CD4-positive, alpha-beta T cell treated with Interleukin-4 for 1 hour (primary cell): ENCODE data around the gene OSCAR.

Source experiments
- DNase-seq, 2 donors: peaks; one replicate each; pipeline ENCODE4 v3.0.0-alpha.2; 2020 to 2022

The OSCAR gene, protein sequence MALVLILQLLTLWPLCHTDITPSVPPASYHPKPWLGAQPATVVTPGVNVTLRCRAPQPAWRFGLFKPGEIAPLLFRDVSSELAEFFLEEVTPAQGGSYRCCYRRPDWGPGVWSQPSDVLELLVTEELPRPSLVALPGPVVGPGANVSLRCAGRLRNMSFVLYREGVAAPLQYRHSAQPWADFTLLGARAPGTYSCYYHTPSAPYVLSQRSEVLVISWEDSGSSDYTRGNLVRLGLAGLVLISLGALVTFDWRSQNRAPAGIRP

GRCh38 chr19:54100561-54100960 lies at the start of gene OSCAR:
TSS of gene OSCAR (minus strand) at chr19:54100803. CDS start at chr19:54100792, 11 bp downstream.
- peak in 1 of 2 donors; percentile 67 for DNase-seq

- no peak for DNase-seq
Measured at GRCh38 chr19:54149021-54149812, 48.6 kb upstream of the OSCAR start.

DNA sequence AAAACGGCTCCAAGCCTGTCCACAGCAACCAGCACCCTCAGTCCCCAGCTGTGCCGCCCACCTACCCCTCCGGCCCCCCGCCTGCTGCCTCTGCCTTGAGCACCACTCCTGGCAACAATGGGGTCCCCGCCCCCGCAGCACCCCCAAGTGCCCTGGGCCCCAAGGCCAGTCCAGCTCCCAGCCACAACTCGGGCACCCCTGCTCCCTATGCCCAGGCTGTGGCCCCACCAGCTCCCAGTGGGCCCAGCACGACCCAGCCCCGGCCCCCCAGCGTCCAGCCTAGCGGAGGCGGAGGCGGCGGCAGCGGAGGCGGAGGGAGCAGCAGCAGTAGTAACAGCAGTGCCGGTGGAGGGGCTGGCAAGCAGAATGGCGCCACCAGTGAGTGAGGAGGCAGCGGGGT lies 47.6 kb upstream of the OSCAR start:
- DNase-seq, result no peak

DNA sequence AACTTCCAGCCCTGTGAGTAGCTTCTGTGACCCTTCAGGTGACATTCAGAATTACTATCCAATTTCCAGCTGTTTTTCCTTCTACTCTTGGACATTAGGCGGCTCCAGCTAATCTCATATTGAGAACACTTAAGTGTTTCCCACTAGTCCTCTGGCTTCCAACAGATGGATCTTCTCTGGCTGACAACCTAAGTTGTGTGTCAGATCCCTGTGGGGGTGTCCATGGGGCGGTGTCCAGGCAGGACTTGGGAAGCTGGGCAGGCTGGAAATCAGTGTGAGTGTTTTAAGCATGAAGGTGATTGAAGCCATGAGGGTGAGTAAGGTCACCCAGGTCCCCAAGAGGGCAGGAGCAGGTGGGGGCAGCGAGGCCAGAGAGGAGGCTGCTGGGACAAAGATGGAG lies 47.1 kb upstream of the OSCAR start:
- DNase-seq, result no peak

DNA sequence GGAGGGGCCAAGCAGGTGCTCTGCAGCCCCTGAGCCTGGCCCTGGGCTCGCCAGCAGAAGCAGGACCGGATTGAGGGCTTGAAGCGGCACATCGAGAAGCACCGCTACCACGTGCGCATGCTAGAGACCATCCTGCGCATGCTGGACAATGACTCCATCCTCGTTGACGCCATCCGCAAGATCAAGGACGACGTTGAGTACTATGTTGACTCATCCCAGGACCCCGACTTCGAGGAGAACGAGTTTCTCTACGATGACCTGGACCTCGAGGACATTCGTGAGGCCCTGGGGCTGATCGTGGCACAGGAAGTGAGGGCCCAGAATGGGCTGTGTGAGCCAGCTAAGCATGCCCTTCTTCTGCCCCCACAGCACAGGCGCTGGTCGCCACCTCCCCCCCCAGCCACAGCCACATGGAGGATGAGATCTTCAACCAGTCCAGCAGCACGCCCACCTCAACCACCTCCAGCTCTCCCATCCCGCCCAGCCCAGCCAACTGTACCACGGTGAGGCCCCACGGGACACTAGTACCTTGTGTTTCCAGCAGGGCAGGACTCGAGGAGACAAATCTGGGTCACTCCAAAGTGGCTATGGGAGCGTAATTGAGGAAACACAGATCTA lies 45.0 kb upstream of the OSCAR start:
- DNase-seq, result no peak

- no peak for DNase-seq
Measured at GRCh38 chr19:54142166-54142780, 41.7 kb upstream of the OSCAR start.

GRCh38 chr19:54141356-54141755 lies 40.8 kb upstream of the OSCAR start:
- DNase-seq, result no peak

DNA sequence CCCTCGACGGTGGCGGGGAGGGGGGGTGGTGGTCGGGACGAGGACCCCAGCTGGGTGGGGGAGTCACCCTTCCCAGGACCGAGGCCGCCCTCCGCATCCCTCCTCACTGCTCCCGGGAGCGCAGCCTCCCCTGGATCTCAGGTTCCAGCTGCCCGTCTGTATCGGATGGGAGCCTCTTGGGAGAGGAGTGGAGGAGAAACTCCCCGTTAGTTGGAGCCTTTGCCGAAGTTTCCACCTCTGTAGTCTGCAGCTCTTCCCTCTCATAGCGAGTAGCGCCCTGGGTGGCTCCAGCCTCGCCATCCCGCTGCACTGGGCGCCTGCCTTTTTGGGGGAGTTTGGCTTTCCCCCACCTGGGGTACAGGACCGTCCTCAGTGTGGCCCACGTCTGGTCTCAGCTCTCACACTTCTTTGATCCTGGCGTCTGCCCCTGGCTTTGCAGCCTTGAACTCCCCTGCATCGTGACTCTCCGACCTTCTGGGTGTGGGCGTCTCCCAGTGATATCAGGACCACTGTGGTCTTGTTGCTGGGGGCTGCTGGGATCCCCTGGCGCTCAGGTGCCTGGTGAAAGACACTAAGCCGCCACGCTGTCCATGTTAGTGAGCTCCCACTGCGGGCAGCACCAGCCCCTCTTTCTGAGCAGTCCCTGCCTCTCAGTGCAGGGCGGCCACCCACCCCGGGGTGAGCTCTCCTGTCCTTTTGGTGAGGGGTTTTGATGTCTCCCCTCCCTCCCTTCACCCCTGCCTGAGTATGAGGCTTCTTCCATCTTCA lies 38.1 kb upstream of the OSCAR start:
- no peak for DNase-seq

GRCh38 chr19:54137699-54138488 lies 37.3 kb upstream of the OSCAR start, which contains the start of gene CNOT3:
TSS of gene CNOT3 (plus strand) at chr19:54137762. CDS start at chr19:54142979, 5,217 bp downstream.
- peak in 1 of 2 donors; percentile 53 for DNase-seq

GRCh38 chr19:54136864-54137698 lies 36.5 kb upstream of the OSCAR start:
- DNase-seq, result peak; percentile 100

- DNase-seq, result no peak
Measured at GRCh38 chr19:54136086-54136863, 35.7 kb upstream of the OSCAR start.

GRCh38 chr19:54133957-54134590 lies 33.5 kb upstream of the OSCAR start:
- DNase-seq, result no peak

DNA sequence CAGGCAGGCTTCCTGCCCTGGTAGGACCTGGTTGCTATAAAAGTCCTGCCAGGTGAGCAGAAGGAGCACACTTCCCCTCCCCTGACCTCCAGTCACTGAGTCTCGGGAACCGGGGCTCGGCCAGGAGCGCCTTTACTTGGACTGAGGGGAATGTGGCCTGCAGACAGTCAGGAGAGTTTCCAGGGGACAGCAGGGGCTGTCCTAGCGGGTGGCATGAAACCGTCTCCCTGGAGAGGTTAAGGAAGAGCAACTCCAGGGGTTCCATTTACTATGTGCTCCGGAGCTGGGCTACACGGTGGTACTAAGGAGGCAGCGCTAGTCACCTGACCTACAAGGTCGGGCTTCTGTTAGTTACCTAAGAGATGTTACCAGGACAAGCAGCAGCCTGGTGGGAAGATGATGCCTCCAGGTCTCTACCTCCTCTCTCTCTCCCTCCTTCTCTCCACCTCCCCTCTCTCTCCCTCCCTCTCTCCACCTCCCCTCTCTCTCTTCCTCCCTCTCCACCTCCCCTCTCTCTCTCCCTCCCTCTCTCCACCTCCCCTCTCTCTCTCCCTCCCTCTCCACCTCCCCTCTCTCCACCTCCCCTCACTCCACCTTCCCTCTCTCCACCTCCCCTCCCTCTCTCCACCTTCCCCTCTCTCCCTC lies 32.8 kb upstream of the OSCAR start:
- DNase-seq, result no peak

DNA sequence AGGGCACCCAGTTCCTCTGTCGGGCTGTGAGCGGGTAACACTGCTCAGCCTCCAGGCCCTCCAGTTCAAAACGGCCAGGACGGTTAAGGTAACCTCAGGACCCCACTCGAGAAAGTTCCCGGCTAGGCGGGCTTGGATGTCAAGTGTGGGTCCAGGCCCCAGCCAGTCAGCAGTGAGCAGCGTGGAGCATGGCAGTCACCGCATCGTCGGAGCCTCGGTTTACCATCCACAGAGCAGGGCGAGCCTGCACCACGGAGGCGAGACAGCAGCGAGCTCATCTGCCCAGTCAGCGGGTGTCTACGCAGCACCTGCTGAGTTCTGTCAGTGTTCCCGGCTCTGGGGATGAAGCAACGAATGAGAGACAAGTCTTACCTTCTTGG lies 29.0 kb upstream of the OSCAR start:
- no peak for DNase-seq

GRCh38 chr19:54128796-54129616 lies 28.4 kb upstream of the OSCAR start:
- no peak for DNase-seq

DNA sequence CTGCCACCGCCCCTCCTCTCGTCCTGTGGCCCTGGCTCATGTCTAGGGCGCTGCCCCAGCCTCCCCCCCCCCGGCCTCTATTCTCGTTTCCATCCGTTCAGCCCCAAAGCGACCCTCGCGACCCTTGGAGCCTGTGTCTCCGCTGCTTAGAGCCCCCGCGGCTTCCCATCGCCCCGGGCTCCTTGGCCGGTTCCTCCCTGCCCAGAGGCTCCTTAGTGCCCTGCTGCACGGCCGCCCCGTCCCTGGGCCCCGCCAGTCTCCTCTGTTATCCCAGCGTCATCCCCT lies 27.8 kb upstream of the OSCAR start:
- no peak for DNase-seq

DNA sequence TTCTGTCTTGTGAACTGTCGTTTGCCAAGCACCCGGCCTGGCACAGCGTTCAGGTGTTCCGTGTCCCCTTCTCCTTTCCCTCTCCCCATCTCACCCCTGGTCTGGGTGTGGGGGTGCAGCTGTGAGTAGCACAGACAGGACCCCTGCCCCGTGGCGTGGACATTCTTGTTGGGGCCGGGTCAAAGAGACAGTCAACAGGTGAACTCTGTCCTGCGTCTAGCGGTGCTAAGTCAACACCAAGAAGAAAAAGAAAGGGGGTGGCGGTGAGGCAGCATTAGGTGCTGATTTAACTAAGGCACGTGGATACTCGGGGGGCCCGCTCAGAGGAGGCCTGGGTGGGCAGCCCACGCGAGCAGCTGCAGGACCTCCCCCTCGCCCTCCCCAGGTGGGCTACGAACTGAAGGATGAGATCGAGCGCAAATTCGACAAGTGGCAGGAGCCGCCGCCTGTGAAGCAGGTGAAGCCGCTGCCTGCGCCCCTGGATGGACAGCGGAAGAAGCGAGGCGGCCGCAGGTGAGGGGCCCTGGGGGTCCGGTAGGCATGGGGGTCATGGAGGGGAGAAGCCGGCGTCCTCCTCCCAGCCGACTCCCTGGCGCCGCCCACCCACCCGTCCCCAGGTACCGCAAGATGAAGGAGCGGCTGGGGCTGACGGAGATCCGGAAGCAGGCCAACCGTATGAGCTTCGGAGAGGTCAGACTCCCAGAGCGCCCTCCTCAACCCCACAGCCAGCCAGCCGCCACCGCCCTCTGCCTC lies 27.3 kb upstream of the OSCAR start:
- DNase-seq, result no peak

DNA sequence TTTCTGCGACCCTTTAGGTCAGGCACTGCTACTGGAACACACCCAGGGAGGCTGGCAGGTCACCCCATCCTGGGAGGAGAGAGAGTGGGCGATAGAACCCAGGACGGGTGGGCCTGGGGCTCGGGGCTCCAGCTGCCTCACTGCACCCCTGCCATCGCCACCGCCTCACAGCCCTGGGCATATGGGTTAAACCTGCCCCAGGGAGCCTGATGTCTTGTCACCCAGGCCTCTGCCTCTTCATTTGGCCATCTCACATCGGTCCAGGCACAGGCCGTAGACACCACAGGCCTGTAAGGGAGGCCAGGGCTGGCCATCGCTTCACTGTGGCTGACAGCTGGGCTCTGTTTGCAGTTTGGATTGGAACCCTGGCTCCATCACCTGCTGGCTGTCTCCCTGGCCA lies 25.1 kb upstream of the OSCAR start:
- no peak for DNase-seq
